Vagina (tissue), 2 donors: ENCODE results near the gene PGLYRP4.

Experiments used
- CTCF ChIP-seq, 3 experiments: fragments of 450-650 bp in 2 of 3; fragments of 200-600 bp in 1 of 3; sonication (generic) in 1 of 3; IDR thresholded peaks; one replicate each; pipeline ENCODE4 v1.5.1; 2017 to 2019; ENCODE audit warnings: antibody characterized with exemption in 3 of 3, mild to moderate bottlenecking in 2 of 3, moderate library complexity in 2 of 3
- POLR2A ChIP-seq, 2 donors: fragments of 450-650 bp; IDR thresholded peaks; one replicate each; pipeline ENCODE4 v1.6.1; 2017; ENCODE audit warnings: antibody characterized with exemption in 2 of 2, mild to moderate bottlenecking in 2 of 2, moderate library complexity in 2 of 2
- POLR2AphosphoS5 ChIP-seq, 2 donors: sonication (generic); formaldehyde crosslinking; IDR thresholded peaks; one replicate each; pipeline ENCODE4 v1.9.0; 2017; ENCODE audit warnings: antibody characterized with exemption in 2 of 2, mild to moderate bottlenecking in 2 of 2, low read depth in 1 of 2; ENCODE audit not compliant: insufficient read depth in 1 of 2

GRCh38 chr1:153347856-153348255, 785 bp downstream of the PGLYRP4 start:
- TF ChIP-seq CTCF (IDR thresholded peaks at IDR 0.05), result no peak
- TF ChIP-seq POLR2A (IDR thresholded peaks at IDR 0.05), result no peak
- no peak for TF ChIP-seq POLR2AphosphoS5 (IDR thresholded peaks at IDR 0.05; ENCODE audit: insufficient read depth in 1 of 2, low read depth in 1 of 2)
